Mucosa of descending colon (tissue), 3 donors: Measurements from ENCODE around the gene CLIP4. TPM values are rescaled to one million over a fixed set of nuclear protein-coding genes. Genes with fewer than 3 reads are reported as not detected.

Experiments used
- ATAC-seq: fragments of 200-7000 bp; cut with Tn5 transposase; one replicate; pipeline ENCODE4 v1.9.1; 2020; ENCODE audit warnings: mild to moderate bottlenecking, moderate library complexity
- DNase-seq, 3 donors: peaks; one replicate each; pipeline ENCODE4 v3.0.0-alpha.2; 2020
- H3K36me3 ChIP-seq: fragments of 200-600 bp; one replicate; pipeline ENCODE4 v1.8.0; 2021; ENCODE audit warnings: low read depth, mild to moderate bottlenecking
- H3K4me1 ChIP-seq: fragments of 200-600 bp; one replicate; pipeline ENCODE4 v1.8.0; 2021; ENCODE audit warnings: low read depth, mild to moderate bottlenecking
- H3K4me3 ChIP-seq: fragments of 200-600 bp; one replicate; pipeline ENCODE4 v1.8.0; 2021; ENCODE audit warnings: mild to moderate bottlenecking
- H3K9me3 ChIP-seq: fragments of 200-600 bp; one replicate; pipeline ENCODE4 v1.8.0; 2021; ENCODE audit warnings: mild to moderate bottlenecking
- intact Hi-C, 2 donors: fragments of 100-400 bp; cut with DNase I in 1 of 2; cut with micrococcal nuclease in 1 of 2; formaldehyde crosslinking; loops; one replicate each; pipeline versions ENCODE4 v1.11.0 to v1.11.1; 2022; cut with DNase I, micrococcal nuclease
- total RNA-seq, 3 donors: library from RNA; stranded (reverse); fragmentation: NEBNext Ultra II Directional in 2 of 3; extraction: Animal tissue kit (Norgen Biotek cat#: 25700) in 2 of 3; gene quantifications; one replicate each; pipeline versions ENCODE4 v1.2.1 to v1.2.4, GENCODE V29; 2021 to 2023
- TF ChIP-seq, protein P1 (sequence below): fragments of 200-600 bp; IDR thresholded peaks from one replicate; pipeline ENCODE4 v1.8.0; 2022; ENCODE audit warnings: antibody characterized with exemption, mild to moderate bottlenecking
- donor health status: DM: no; HTN: no; CAD: no; lungs with moderate emphysema.
- donor health status: DM: no; HTN: no; CAD: no.
- donor health status: DM: no; HTN: yes; CAD: no.

CLIP4 gene
- total RNA-seq, 3 donors from 2014 or later: 2.6 to 48.1 (median 8.3) TPM

GRCh38 chr2:29233428-29233827 is 118.2 kb downstream of the CLIP4 start:
- DNase-seq: no peak
- ATAC-seq: no peak
- TF ChIP-seq, protein P1, sequence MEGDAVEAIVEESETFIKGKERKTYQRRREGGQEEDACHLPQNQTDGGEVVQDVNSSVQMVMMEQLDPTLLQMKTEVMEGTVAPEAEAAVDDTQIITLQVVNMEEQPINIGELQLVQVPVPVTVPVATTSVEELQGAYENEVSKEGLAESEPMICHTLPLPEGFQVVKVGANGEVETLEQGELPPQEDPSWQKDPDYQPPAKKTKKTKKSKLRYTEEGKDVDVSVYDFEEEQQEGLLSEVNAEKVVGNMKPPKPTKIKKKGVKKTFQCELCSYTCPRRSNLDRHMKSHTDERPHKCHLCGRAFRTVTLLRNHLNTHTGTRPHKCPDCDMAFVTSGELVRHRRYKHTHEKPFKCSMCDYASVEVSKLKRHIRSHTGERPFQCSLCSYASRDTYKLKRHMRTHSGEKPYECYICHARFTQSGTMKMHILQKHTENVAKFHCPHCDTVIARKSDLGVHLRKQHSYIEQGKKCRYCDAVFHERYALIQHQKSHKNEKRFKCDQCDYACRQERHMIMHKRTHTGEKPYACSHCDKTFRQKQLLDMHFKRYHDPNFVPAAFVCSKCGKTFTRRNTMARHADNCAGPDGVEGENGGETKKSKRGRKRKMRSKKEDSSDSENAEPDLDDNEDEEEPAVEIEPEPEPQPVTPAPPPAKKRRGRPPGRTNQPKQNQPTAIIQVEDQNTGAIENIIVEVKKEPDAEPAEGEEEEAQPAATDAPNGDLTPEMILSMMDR: no peak
- Histone ChIP-seq H3K4me3 (no peak overlapping the region), H3K9me3 (no peaks in the 10 kb centered on the region), H3K4me1 (no peaks in the 10 kb centered on the region), H3K36me3 (no peaks in the 10 kb centered on the region)
- intact Hi-C loops: no loop called here

GRCh38 chr2:29235411-29235810 is 120.2 kb downstream of the CLIP4 start:
- no peak for ATAC-seq
- no peak for DNase-seq
- Histone ChIP-seq H3K4me3 (no peak overlapping the region), H3K36me3 (no peaks in the 10 kb centered on the region), H3K9me3 (no peaks in the 10 kb centered on the region), H3K4me1 (no peaks in the 10 kb centered on the region)
- intact Hi-C loops: no loop called here
- TF ChIP-seq, protein P1: no peak

- TF ChIP-seq, protein P1: no peak
- ATAC-seq: no peak
- intact Hi-C loops: no loop called here
- H3K9me3 ChIP-seq: no peaks in the 10 kb centered on the region
- no peak for DNase-seq
- H3K4me3 ChIP-seq: no peak overlapping the region
- no peaks in the 10 kb centered on the region for H3K36me3 ChIP-seq
- no peaks in the 10 kb centered on the region for H3K4me1 ChIP-seq
Observed at GRCh38 chr2:29236074-29236473, 120.9 kb downstream of the CLIP4 start.

DNA sequence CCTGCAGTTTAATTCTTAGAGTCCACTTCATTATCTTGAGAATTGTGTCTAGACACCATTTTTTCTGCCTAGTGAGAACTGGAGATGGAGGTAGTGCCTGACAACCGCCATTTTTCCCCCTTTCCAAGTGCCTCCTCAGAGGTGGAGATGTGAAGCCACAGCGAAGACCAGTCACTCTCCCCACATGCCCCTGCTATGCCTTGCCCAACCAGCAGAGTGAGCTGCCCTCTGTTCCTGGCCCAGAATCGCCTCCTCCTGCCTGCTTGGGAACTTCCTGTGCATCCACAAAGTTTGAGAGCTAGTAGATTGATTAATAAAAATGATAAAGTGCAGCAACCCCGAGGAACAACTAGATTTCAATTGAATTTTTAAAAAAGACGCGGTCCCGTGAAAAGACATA is 123.3 kb downstream of the CLIP4 start:
- DNase-seq: peak in 1 of 3 donors; percentile 6
- no peaks in the 10 kb centered on the region for H3K36me3 ChIP-seq
- TF ChIP-seq, protein P1: no peak
- intact Hi-C loops: no loop called here
- no peak for ATAC-seq
- H3K9me3 ChIP-seq: no peaks in the 10 kb centered on the region
- H3K4me1 ChIP-seq: no peaks in the 10 kb centered on the region
- no peak overlapping the region for H3K4me3 ChIP-seq

Other genes with a start within 250 kb of the CLIP4 start
- gene TRMT61B, start 245.1 kb upstream of the CLIP4 start, total RNA-seq: 10 to 100 TPM in 1 of 3 donors, 1 to 10 TPM in 2; 9.4 to 12.4 (median 9.6) TPM
- gene WDR43, start 220.7 kb upstream of the CLIP4 start, total RNA-seq: 10 to 100 TPM; 34.4 to 40.9 (median 37.6) TPM
- 1 to 10 TPM in 1 of 3 donors, under 1 TPM in 2; 0.58 to 3.2 (median 0.81) TPM for gene TOGARAM2, start 134.1 kb upstream of the CLIP4 start, total RNA-seq
- gene PCARE, start 40.9 kb upstream of the CLIP4 start, total RNA-seq: not detected